ENCODE measurements around the gene OSBPL5. TPM values are rescaled to one million over a fixed set of nuclear protein-coding genes. Genes with fewer than 3 reads are reported as not detected.

OSBPL5 gene
- total and polyA plus RNA-seq, 2 of the 4 experiments (the other 2 are of a cell fraction) = 14.9 to 22.3 TPM

- Histone ChIP-seq H3K27ac (ENCODE audit: insufficient read depth, low read length) (no peak overlapping the region), H3K56ac (ENCODE audit: extremely low read depth, insufficient read depth, low read length) (no peak overlapping the region), H4K8ac (ENCODE audit: low read depth in 2 of 2, low read length in 2 of 2) (no peak overlapping the region), H3K79me1 (ENCODE audit: low read depth in 1 of 2, low read length in 2 of 2) (peaks cover 10 to 85% of the 10 kb centered on the region in 2 experiments; a peak in 3 of 4 replicates), H4K20me1 (ENCODE audit: insufficient read depth, low read length) (peaks cover 91% of the 10 kb centered on the region), H4K5ac (ENCODE audit: low read depth, low read length) (no peak overlapping the region), H3K23ac (ENCODE audit: low read depth, low read length) (no peak overlapping the region; the same call in 1 of the 2 replicates), H3K9ac (ENCODE audit: low read depth, low read length) (no peak overlapping the region), H3K27me3 (ENCODE audit: control insufficient read depth, insufficient read depth, low read length) (no peaks in the 10 kb centered on the region), H2BK15ac (ENCODE audit: low read depth, low read length) (no peak overlapping the region), H2BK20ac (ENCODE audit: low read depth, low read length) (no peak overlapping the region), H3K4me3 (ENCODE audit: insufficient read depth, low read depth, low read length) (no peak overlapping the region), H3K36me3 (ENCODE audit: control insufficient read depth, insufficient read depth, low read length) (peaks cover 8% of the 10 kb centered on the region), H2AK9ac (replicated peaks; ENCODE audit: low read depth, low read length, poor library complexity) (peak overlapping the region; percentile 55), H3K4me2 (ENCODE audit: low read depth, low read length) (no peak overlapping the region), H3K4me1 (ENCODE audit: control insufficient read depth, insufficient read depth, low read length) (peaks cover 2% of the 10 kb centered on the region; the same call in 1 of the 2 replicates), H4K91ac (ENCODE audit: insufficient read depth, low read depth, low read length) (no peak overlapping the region), H3K18ac (ENCODE audit: low read depth, low read length) (no peak overlapping the region), H2BK120ac (ENCODE audit: low read depth, low read length) (no peak overlapping the region), H2AFZ (replicated peaks; ENCODE audit: low read length, poor library complexity) (no peak overlapping the region), H3K14ac (replicated peaks; ENCODE audit: low read depth, low read length) (no peak overlapping the region), H3K9me1 (ENCODE audit: insufficient read depth, low read length) (peaks cover 3% of the 10 kb centered on the region; the same call in 1 of the 2 replicates), H2BK5ac (ENCODE audit: low read depth, low read length, poor library complexity, severe bottlenecking) (no peak overlapping the region), H3K4ac (ENCODE audit: low read depth, low read length) (no peak overlapping the region), H2AK5ac (ENCODE audit: low read depth, low read length) (no peak overlapping the region), H3K9me3 (ENCODE audit: control insufficient read depth, insufficient read depth, low read length) (no peaks in the 10 kb centered on the region)
- ChIA-PET POLR2A (ENCODE audit: unreplicated experiment) (no interaction called here), CTCF (interaction anchor here (1.3 kb wide), 1 partner anchor 31 kb away, joined by 3 read pairs; no protein-coding TSS in a partner anchor)
- intact Hi-C loops (cut with micrococcal nuclease) (no loop called here), in situ Hi-C loops (cut with MboI; ENCODE audit: low sequenced_read_pairs) (no loop called here), dilution Hi-C loops (cut with HindIII; ENCODE audit: low sequenced_read_pairs, unreplicated experiment) (no loop called here)
- no TSS peak for BruUV-seq (replicated peaks)
- TF ChIP-seq MAFK (IDR thresholded peaks at IDR 0.05; ENCODE audit: low read depth, low read length) = no peak
- TF ChIP-seq CHD1 (IDR thresholded peaks at IDR 0.05; ENCODE audit: low read depth, low read length) = no peak
- TF ChIP-seq FOS (IDR thresholded peaks at IDR 0.05; ENCODE audit: low read depth, low read length) = no peak
- TF ChIP-seq BHLHE40 (IDR thresholded peaks at IDR 0.05; ENCODE audit: low read depth, low read length) = no peak
- no peak for TF ChIP-seq POLR2A (IDR thresholded peaks at IDR 0.05; ENCODE audit: low read depth, low read length)
- no peak for TF ChIP-seq SMC3 (IDR thresholded peaks at IDR 0.05; ENCODE audit: low read depth, low read length)
- no peak for TF ChIP-seq CTCF (conservative IDR thresholded peaks at IDR 0.05; ENCODE audit: low read depth, low read length)
- ATAC-seq (ENCODE audit: low read depth) = no peak
- 84% methylated on average over 11 of the region's 28 CpGs; no CpG with 5 or more reads in 1 of the 2 experiments for WGBS, 2 experiments (ENCODE audit: extremely low coverage in 2 of 2, insufficient read length in 1 of 2)
- DNase-seq = no peak
Measured at GRCh38 chr11:3138178-3139085, 26.7 kb downstream of the OSBPL5 start.

All from IMR-90 (cell line).